ENCODE data around the gene FRMD4A.

GRCh38 chr10:13904064-13904463 lies 426.7 kb downstream of the FRMD4A start:
- TF ChIP-seq CTCF (IDR thresholded peaks at IDR 0.05; ENCODE audit: insufficient read depth, low read length), result no peak
- TF ChIP-seq REST (IDR thresholded peaks at IDR 0.05; ENCODE audit: insufficient replicate concordance, low read depth), result no peak
- no peak for TF ChIP-seq POLR2AphosphoS5 (IDR thresholded peaks at IDR 0.05; ENCODE audit: low read depth)
- no peak for TF ChIP-seq GABPA (IDR thresholded peaks at IDR 0.05; ENCODE audit: low read depth)

Measured in HL-60 (cell line).